BE2C (cell line): ENCODE measurements around the gene SYP.
"Not testable (repeated sequence)": the region's sequence is repeated elsewhere in the genome, so short reads cannot be mapped to it uniquely, and the experiment has no call there.

Experiments
- DNase-seq: peaks from one replicate; pipeline ENCODE4 v3.0.0-alpha.2; 2020
- H3K27me3 ChIP-seq: fragments of 250-450 bp; sonication (Bioruptor Pico); 2 replicates; pipeline ENCODE4 v1.5.1; 2020; ENCODE audit warnings: mild to moderate bottlenecking
- H3K36me3 ChIP-seq: fragments of 250-450 bp; sonication (Bioruptor Pico); 2 replicates; pipeline ENCODE4 v1.5.1; 2020; ENCODE audit warnings: mild to moderate bottlenecking
- H3K4me1 ChIP-seq: fragments of 250-450 bp; sonication (Bioruptor Pico); 2 replicates; pipeline ENCODE4 v1.5.1; 2020
- H3K4me3 ChIP-seq: 2 replicates; pipeline ENCODE4 v1.5.1; 2011; ENCODE audit warnings: low read depth, low read length
- H3K9me3 ChIP-seq: fragments of 250-450 bp; sonication (Bioruptor Pico); 2 replicates; pipeline ENCODE4 v1.5.1; 2020
- TF ChIP-seq, protein P1 (sequence below): IDR thresholded peaks from 2 replicates; pipeline ENCODE4 v1.5.1; 2012; ENCODE audit warnings: mild to moderate bottlenecking, low read depth, low read length

Gene SYP

DNA sequence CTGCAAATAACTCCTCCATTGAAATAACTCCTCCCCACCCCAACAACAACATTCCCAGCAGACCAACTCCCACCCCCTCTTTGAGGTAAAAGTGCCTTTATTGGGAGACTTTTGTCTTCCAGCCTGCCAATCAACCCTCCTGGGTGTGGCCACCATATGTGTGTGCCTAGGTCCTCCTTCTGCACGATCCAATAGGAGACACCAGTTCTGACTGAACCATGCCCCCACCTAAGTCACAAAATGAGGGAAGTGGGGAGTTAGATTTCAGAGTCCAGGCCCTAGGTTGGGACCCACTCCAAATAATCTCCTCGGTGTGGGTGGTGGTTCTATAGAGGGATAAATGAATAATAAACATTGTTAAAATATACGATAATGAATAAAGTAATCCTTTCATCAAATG, 25.3 kb downstream of the SYP start:
- Histone ChIP-seq H3K9me3 (no peaks in the 10 kb centered on the region), H3K27me3 (no peaks in the 10 kb centered on the region), H3K36me3 (no peaks in the 10 kb centered on the region; the same call in none of the 2 replicates), H3K4me1 (no peaks in the 10 kb centered on the region), H3K4me3 (no peak overlapping the region)
- TF ChIP-seq, protein P1, sequence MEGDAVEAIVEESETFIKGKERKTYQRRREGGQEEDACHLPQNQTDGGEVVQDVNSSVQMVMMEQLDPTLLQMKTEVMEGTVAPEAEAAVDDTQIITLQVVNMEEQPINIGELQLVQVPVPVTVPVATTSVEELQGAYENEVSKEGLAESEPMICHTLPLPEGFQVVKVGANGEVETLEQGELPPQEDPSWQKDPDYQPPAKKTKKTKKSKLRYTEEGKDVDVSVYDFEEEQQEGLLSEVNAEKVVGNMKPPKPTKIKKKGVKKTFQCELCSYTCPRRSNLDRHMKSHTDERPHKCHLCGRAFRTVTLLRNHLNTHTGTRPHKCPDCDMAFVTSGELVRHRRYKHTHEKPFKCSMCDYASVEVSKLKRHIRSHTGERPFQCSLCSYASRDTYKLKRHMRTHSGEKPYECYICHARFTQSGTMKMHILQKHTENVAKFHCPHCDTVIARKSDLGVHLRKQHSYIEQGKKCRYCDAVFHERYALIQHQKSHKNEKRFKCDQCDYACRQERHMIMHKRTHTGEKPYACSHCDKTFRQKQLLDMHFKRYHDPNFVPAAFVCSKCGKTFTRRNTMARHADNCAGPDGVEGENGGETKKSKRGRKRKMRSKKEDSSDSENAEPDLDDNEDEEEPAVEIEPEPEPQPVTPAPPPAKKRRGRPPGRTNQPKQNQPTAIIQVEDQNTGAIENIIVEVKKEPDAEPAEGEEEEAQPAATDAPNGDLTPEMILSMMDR = no peak
- DNase-seq = no peak

DNA sequence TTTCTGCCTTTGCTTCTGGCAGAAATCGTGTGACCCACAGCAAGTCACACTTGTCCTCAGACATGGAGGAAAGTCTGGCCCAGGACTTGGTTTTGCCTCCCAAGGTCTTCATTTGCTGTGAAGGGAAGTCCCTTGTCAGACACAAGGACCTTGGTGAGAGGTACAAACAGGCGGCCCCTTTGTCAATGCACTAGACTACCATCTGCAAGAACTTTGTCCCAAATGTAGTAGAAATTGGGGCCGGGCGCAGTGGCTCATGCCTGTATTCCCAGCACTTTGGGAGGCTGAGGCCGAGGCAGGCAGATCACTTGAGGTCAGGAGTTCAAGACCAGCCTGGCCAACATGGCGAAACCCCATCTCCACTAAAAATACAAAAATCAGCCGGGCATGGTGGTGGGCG, 26.4 kb downstream of the SYP start:
- not testable (repeated sequence) for H3K36me3 ChIP-seq, DNase-seq, H3K27me3 ChIP-seq, H3K4me1 ChIP-seq, H3K9me3 ChIP-seq, H3K4me3 ChIP-seq

DNA sequence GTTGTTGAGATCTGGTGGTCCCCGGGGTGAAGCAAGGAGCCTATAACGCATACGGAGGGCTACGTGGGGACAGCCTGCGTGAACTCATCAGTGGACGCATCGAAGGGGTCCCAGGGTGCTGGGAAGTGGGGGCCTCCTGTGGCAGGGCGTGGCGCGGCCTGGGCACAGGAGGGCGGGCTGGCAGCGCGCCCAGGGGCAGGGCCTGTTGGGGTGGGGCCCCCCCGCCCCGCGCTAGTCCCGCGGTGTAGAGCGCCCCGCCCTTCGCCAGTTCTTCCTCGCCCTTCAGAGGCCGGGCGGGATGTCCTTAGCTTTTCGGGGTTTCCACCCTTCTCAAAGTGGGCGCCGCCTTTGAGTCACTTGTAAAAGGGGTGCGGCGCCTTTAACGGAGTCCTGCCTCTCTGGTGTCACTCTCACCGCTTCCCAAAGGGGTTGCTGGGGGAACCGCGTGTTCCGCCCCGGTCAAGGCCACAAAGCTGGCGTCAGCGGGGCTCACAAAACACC, 27.7 kb downstream of the SYP start:
- Histone ChIP-seq H3K9me3 (no peaks in the 10 kb centered on the region), H3K36me3 (no peaks in the 10 kb centered on the region; the same call in none of the 2 replicates), H3K4me1 (no peaks in the 10 kb centered on the region), H3K4me3 (peak overlapping the region; percentile 65), H3K27me3 (no peaks in the 10 kb centered on the region)
- TF ChIP-seq, protein P1 = no peak
- peak; percentile 28 for DNase-seq

DNA sequence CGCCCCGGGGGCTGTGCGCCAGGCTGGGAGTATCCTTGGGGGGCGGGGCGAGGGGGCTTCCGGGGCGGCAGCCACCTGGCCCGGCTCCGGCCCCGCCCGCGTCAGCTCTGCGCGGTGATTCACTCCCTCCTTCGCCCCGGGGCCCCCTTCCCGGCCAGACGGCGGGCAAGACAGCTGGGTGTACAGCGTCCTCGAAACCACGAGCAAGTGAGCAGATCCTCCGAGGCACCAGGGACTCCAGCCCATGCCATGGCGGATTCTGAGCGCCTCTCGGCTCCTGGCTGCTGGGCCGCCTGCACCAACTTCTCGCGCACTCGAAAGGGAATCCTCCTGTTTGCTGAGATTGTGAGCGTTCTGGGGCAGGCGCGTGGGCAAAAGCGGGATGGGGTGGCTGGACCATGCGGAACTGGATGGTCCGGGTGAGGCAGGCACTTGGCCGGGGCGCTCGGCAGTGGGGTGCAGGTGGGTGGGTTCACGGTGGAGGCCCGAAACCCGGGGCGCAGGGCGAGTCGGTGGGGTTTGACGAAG, 28.2 kb downstream of the SYP start, which contains the start of gene PLP2:
TSS of gene PLP2 (plus strand) at position 147 of the 528 bp plus-strand sequence. CDS start at position 250, 103 bp downstream.
- no peaks in the 10 kb centered on the region for H3K4me1 ChIP-seq
- peak; percentile 64 for DNase-seq
- H3K27me3 ChIP-seq = no peaks in the 10 kb centered on the region

DNA sequence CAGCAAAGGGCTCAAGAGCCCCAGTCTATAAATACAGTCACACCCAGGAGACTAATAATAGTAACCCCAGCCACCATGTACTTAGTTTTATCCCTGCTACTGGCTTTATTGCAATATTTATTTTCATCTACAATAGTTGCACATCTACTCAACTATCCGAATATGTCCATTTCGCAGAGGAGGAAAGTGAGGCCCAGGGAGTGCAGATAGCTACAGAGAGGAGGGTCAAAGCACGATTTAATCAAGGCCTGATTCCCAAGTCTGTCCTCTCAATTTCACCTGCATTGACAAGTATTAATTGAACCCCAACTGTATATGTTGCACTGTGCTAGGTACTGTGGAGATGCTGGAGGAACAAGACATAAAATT, 32.3 kb downstream of the SYP start:
- Histone ChIP-seq H3K27me3 (no peaks in the 10 kb centered on the region), H3K36me3 (no peaks in the 10 kb centered on the region; the same call in 1 of the 2 replicates), H3K4me3 (peak overlapping the region; percentile 54), H3K9me3 (no peaks in the 10 kb centered on the region), H3K4me1 (peaks cover 4% of the 10 kb centered on the region)
- TF ChIP-seq, protein P1 = no peak
- no peak for DNase-seq

More for the DNA sequence above, 28.2 kb downstream of the SYP start, which contains the start of gene PLP2:
- TF ChIP-seq, protein P1 = no peak
- H3K36me3 ChIP-seq = no peaks in the 10 kb centered on the region; the same call in none of the 2 replicates
- no peaks in the 10 kb centered on the region for H3K9me3 ChIP-seq
- peak within 1 kb of the TSS; percentile 65 for H3K4me3 ChIP-seq

DNA sequence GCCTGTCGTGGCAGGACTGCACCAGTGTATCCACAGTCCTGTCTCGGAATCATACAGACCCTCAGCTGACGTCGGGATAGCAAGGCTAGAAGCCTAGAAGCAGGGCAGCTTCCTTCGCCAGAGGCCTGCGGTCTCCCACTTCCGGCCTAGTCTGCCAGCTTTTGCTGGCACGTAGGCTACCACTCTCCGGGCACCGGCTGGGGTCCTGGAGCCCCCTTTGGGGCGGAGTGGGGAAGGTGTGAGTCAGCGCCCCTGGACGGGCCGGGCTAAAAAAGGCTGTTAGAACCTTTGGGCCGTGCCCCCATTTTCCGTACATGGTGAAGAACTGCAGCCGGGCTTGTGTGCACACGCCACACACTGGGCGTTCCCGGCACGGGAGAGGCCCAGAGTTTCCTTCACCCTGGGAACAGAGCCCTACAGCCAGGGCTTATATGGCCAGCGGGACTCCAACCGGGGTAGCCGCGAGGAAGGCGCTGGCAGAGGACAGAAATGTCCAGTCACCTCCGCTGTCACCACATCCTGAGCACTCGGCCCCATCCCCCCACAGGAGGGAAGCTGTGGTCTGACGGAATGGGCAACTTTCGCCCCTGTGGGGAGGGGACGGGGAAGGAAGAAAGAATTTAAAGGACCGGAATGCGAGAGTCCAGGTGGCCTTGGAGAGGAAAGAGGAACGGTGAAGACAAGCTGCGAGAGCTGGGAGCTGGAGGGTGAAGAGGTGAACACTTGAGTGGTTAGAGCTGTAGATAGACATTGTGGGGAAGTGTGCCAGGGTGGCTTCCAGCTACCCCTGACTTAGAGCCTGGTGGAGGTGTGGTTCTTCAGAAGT, 32.9 kb downstream of the SYP start:
- Histone ChIP-seq H3K9me3 (no peaks in the 10 kb centered on the region), H3K27me3 (no peaks in the 10 kb centered on the region), H3K4me1 (peaks cover 4% of the 10 kb centered on the region), H3K36me3 (no peaks in the 10 kb centered on the region), H3K4me3 (peak overlapping the region; percentile 54)
- TF ChIP-seq, protein P1 = no peak
- DNase-seq = peak; percentile 34
